Ishikawa (cell line): ENCODE results near the gene HDAC8.

Experiments
- CREB1 ChIP-seq: IDR thresholded peaks from 2 replicates; pipeline ENCODE4 v1.6.1; 2012; ENCODE audit warnings: low read depth
- TAF1 ChIP-seq: IDR thresholded peaks from 2 replicates; pipeline ENCODE4 v1.6.1; 2012; ENCODE audit warnings: low read depth, mild to moderate bottlenecking
- TCF12 ChIP-seq: IDR thresholded peaks from 2 replicates; pipeline ENCODE4 v1.6.1; 2012; ENCODE audit warnings: low read depth
- TEAD4 ChIP-seq: IDR thresholded peaks from 2 replicates; pipeline ENCODE4 v1.6.1; 2012

- TF ChIP-seq TAF1 = no peak
- TF ChIP-seq TCF12 = no peak
- TF ChIP-seq TEAD4 = no peak
- TF ChIP-seq CREB1 = no peak
Measured at GRCh38 chrX:72470117-72470516, 102.5 kb downstream of the HDAC8 start.
